ENCODE measurements around the gene SPIN1. TPM values are rescaled to one million over a fixed set of nuclear protein-coding genes. Genes with fewer than 3 reads are reported as not detected.

SPIN1 gene
- total RNA-seq, 1 donor from 2014 or later: 77.9 TPM

DNA sequence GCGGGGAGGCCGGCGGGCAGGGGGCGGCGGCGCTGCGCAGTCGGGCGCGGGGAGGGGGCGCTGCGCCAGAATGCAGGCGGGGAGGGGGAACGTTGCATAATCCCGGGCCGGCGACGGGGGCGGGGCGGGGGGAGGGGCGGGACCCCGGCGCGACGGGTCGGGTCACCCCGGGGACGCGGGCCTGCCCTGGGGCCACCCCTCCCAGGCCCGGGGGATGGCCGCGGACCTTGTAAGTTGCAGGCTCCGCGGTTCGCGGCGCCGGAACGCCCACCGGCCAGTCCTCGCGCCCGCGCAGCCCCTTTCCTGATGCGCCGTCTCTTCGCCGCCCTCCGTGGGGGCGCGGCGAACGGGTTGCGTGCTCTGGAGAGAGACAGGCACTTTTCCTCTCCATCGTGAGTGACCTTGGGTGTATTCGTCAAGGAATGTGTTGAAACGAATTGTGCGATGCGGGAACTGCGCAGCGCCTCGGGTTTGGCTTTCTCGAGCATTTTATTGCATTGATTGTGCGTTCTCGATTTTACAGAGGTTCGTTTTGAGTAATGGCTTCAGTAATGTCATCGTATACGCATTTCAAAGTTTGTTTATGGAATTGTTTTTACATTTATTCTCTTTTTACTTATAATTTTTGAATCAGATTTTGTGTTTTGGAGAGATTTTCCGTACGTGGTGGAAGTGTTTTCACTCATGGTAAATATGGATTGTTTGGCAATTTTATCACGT lies 802 bp downstream of the SPIN1 start:
- DNase-seq (ENCODE audit: low spot score): peak; percentile 53

GRCh38 chr9:88390371-88390990 lies 2.2 kb downstream of the SPIN1 start:
- no peak for DNase-seq (ENCODE audit: low spot score)

DNA sequence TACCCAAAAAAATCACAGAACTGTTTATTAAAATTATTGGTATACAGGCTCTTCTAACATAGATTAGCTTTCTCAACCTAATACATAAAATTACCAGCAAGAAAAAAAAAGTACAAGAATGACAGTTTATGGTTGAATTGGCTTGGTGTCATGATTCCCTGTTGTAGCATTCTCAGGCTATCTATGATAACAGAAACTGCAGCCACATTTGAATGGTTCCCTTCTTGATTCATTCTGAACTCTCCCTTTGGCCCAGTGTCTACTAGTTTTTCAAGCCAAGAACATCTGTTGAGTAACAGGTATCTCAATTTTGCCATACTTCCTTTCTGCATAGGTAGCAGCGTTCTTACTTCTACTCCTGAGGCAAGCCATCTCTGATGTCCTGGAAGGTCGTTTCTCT lies 3.0 kb downstream of the SPIN1 start:
- DNase-seq (ENCODE audit: low spot score): no peak

GRCh38 chr9:88391921-88392320 lies 3.7 kb downstream of the SPIN1 start:
- DNase-seq (ENCODE audit: low spot score): no peak

DNA sequence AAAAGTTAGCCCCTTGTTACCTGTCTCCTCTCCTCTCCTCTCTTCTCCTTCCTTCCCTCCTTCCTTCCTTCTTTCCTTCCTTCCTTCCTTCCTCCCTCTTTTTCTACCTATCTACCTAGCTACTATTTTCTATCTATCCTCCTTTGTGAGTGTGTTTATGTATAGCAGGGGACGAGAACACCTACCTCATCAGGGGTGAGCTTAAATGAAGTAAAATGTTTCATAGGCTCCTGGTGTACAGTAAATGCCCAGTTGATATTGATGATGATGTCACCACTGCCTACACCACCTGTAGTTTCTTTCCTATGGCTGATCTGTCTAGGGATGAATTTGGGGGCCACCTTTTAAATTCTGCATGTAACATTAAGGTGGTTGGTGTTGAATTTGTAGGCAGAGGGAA lies 4.3 kb downstream of the SPIN1 start:
- DNase-seq (ENCODE audit: low spot score): no peak

GRCh38 chr9:88396836-88397577 lies 8.8 kb downstream of the SPIN1 start:
- DNase-seq (ENCODE audit: low spot score): no peak

GRCh38 chr9:88398016-88398415 lies 9.8 kb downstream of the SPIN1 start:
- no peak for DNase-seq (ENCODE audit: low spot score)

GRCh38 chr9:88399966-88400365 lies 11.7 kb downstream of the SPIN1 start:
- DNase-seq (ENCODE audit: low spot score): no peak

DNA sequence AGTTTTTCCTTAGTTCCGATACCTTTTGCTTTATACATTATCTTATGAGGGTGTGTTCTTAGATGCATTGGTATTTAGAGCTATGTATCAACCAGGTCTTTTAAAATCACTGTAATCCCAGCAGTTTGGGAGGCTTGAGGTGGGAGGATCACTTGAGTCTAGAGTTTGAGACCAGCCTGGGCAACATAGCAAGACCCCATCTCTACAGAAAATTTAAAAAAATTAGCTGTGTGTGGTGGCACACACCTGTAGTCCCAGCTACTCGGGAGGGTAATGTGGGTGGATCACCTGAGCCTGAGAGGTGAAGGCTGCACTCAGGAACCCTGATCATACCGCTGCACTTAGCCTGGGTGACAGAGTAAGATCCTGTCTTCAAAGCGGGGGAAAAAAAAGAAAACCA lies 15.1 kb downstream of the SPIN1 start:
- DNase-seq (ENCODE audit: low spot score): no peak

- no peak for DNase-seq (ENCODE audit: low spot score)
Observed at GRCh38 chr9:88406051-88406450, 17.8 kb downstream of the SPIN1 start.

- DNase-seq (ENCODE audit: low spot score): no peak
Observed at GRCh38 chr9:88411471-88411870, 23.2 kb downstream of the SPIN1 start.

- no peak for DNase-seq (ENCODE audit: low spot score)
Observed at GRCh38 chr9:88414298-88414697, 26.1 kb downstream of the SPIN1 start.

GRCh38 chr9:88418025-88418424 lies 29.8 kb downstream of the SPIN1 start:
- DNase-seq (ENCODE audit: low spot score): no peak

GRCh38 chr9:88418715-88419540 lies 30.7 kb downstream of the SPIN1 start:
- DNase-seq (ENCODE audit: low spot score): no peak

- no peak for DNase-seq (ENCODE audit: low spot score)
Observed at GRCh38 chr9:88420227-88420626, 32.0 kb downstream of the SPIN1 start.

- DNase-seq (ENCODE audit: low spot score): no peak
Observed at GRCh38 chr9:88421348-88421747, 33.1 kb downstream of the SPIN1 start.

GRCh38 chr9:88425538-88425950 lies 37.3 kb downstream of the SPIN1 start:
- DNase-seq (ENCODE audit: low spot score): no peak

GRCh38 chr9:88426651-88427050 lies 38.4 kb downstream of the SPIN1 start:
- DNase-seq (ENCODE audit: low spot score): no peak

GRCh38 chr9:88429595-88430430 lies 41.6 kb downstream of the SPIN1 start:
- DNase-seq (ENCODE audit: low spot score): no peak

- DNase-seq (ENCODE audit: low spot score): no peak
Observed at GRCh38 chr9:88433583-88434255, 45.5 kb downstream of the SPIN1 start.

DNA sequence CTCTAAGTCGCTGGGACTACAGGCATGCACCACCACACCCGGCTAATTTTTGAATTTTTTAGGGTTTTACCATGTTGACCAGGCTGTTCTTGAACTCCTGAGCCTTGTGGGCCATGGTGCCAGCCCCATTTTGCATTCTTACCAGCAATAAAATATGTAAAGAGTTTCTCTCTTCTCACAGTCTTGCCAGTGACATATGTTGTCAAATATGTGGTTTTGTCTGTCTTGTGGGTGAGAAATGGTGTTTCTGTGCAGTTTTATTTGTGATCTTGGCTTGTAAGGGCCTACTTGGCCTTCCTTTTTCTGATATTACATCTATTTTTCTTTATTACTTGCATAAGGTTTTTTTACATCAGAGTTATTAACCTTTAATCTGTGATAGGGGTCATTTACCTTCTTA lies 47.1 kb downstream of the SPIN1 start:
- no peak for DNase-seq (ENCODE audit: low spot score)

All from ureter (tissue), 1 donor.